Heart left ventricle (tissue), 16 donors: ENCODE data around the gene SRRM2. TPM values are rescaled to one million over a fixed set of nuclear protein-coding genes. Genes with fewer than 3 reads are reported as not detected.

Experiments used
- ATAC-seq, 4 donors: fragments of 200-7000 bp; cut with Tn5 transposase; one replicate each; pipeline ENCODE4 v1.9.1; 2020 to 2022; ENCODE audit warnings: moderate library complexity in 4 of 4, mild to moderate bottlenecking in 3 of 4, moderate number of reproducible peaks in 1 of 4
- DNase-seq, 5 donors: peaks; one replicate each; pipeline ENCODE4 v3.0.0-alpha.2; 2020
- H3K27ac ChIP-seq, 12 donors: fragments of 200-600 bp; sonication (generic) in 4 of 12; one replicate each; pipeline versions ENCODE4 v1.5.0 to v1.8.0; 2016 to 2022; ENCODE audit warnings: mild to moderate bottlenecking in 2 of 12
- H3K27me3 ChIP-seq, 9 donors: fragments of 200-600 bp; sonication (generic) in 2 of 9; one replicate each; pipeline versions ENCODE4 v1.5.1 to v1.8.0; 2016 to 2022; ENCODE audit warnings: mild to moderate bottlenecking in 3 of 9
- H3K36me3 ChIP-seq, 9 donors: fragments of 200-600 bp; sonication (generic) in 2 of 9; one replicate each; pipeline versions ENCODE4 v1.5.0 to v1.8.0; 2018 to 2022; ENCODE audit warnings: mild to moderate bottlenecking in 2 of 9
- H3K4me1 ChIP-seq, 12 donors: fragments of 200-600 bp; sonication (generic) in 4 of 12; one replicate each; pipeline versions ENCODE4 v1.5.0 to v1.8.0; 2016 to 2022; ENCODE audit warnings: mild to moderate bottlenecking in 3 of 12
- H3K4me3 ChIP-seq, 12 donors: fragments of 200-600 bp; sonication (generic) in 4 of 12; one replicate each; pipeline versions ENCODE4 v1.5.0 to v1.8.0; 2017 to 2022; ENCODE audit warnings: mild to moderate bottlenecking in 9 of 12, moderate library complexity in 4 of 12
- H3K9me3 ChIP-seq, 12 donors: fragments of 200-600 bp; sonication (generic) in 4 of 12; one replicate each; pipeline versions ENCODE4 v1.5.0 to v1.8.0; 2016 to 2022; ENCODE audit warnings: mild to moderate bottlenecking in 1 of 12
- POLR2A ChIP-seq, 2 donors: fragments of 450-650 bp; IDR thresholded peaks; one replicate each; pipeline ENCODE4 v1.6.1; 2017; ENCODE audit warnings: antibody characterized with exemption in 2 of 2, mild to moderate bottlenecking in 2 of 2, moderate library complexity in 2 of 2
- WGBS, 4 donors: extraction: QIAGEN DNeasy Blood & Tissue Kit in 2 of 4; methylation state at CpG; one replicate each; pipeline versions ENCODE4 v1.1.5 to v1.1.7; 2013 to 2018; 5-methylcytosine and 5-hydroxymethylcytosine counted together
- intact Hi-C, 10 donors: fragments of 100-400 bp; cut with DNase I; formaldehyde crosslinking; loops; one replicate each; pipeline versions ENCODE4 v1.11.1 to v1.14.2; 2022
- polyA plus RNA-seq, 2 donors: library from polyadenylated mRNA; stranded (reverse); fragments of 200-250 nt; gene quantifications; one replicate each; pipeline ENCODE4 v1.2.3, GENCODE V29; 2013
- total RNA-seq, 9 donors: library from RNA; depleted of rRNA in 2 of 9; stranded (reverse); fragments of >200 nt in 2 of 9; fragmentation: NEBNext Ultra II Directional in 3 of 9; extraction: Animal tissue kit (Norgen Biotek cat#: 25700) in 3 of 9; gene quantifications; one replicate each; pipeline versions ENCODE4 v1.1.0 to v1.2.4, GENCODE V29; 2016 to 2023
- TF ChIP-seq, protein P1 (sequence below), 12 donors: fragments of 200-600 bp; sonication (generic) in 4 of 12; IDR thresholded peaks; one replicate each; pipeline versions ENCODE4 v1.5.0 to v1.8.0; 2018 to 2022; ENCODE audit warnings: antibody characterized with exemption in 12 of 12, mild to moderate bottlenecking in 5 of 12
- donor health status: ischemic (EF 13 %, LVEDD 7.1; RV severe dilation, severe dysfunction).
- donor health status: healthy with polysubstance abuse.
- donor health status: DM: no; HTN: yes; CAD: no.
- donor health status: DM: no; HTN: no; CAD: no.
- donor health status: ischemic (EF 25% LVEDD 6.9; RV normal size, moderate dysfunction).
- donor health status: ischemic (EF 25% LVEDD 5.7; RV mildly dilated, moderate dysfunction).
- donor health status: healthy.
- donor health status: DM: yes; HTN: yes; CAD: no.
- donor health status: ischemic (EF 35%, LVEDD 5.7; RV mildly dilated, moderate dysfunction).
- donor health status: nonischemic (EF 11% LVEDD 7.7; RV severe dilation, severe dysfunction).
- donor health status: DM: yes; HTN: yes; CAD: no.
- donor health status: PGD.
- donor health status: ischemic (EF 29% LVEDD 5.4; RV normal size, mild dysfunction).
- donor health status: nonischemic (EF 23%, LVEDD 6.1; RV moderate dilation, normal function).

SRRM2 gene
- total and polyA plus RNA-seq, 11 donors, result 112 to 540 (median 233) TPM

- H3K9me3 ChIP-seq, result no peaks in the 10 kb centered on the region
- DNase-seq, result no peak
- no peaks in the 10 kb centered on the region for H3K4me1 ChIP-seq
- no peak for ATAC-seq
- no peaks in the 10 kb centered on the region for H3K36me3 ChIP-seq
- no peak overlapping the region for H3K4me3 ChIP-seq
- intact Hi-C loops, result no loop called here
- H3K27me3 ChIP-seq, result no peaks in the 10 kb centered on the region
- no peak overlapping the region for H3K27ac ChIP-seq
- WGBS, 4 donors, result 54 to 71% (median 67%) methylated on average over 12 to 15 of the region's 15 CpGs
- no peak for TF ChIP-seq POLR2A (IDR thresholded peaks at IDR 0.05)
- TF ChIP-seq, protein P1, sequence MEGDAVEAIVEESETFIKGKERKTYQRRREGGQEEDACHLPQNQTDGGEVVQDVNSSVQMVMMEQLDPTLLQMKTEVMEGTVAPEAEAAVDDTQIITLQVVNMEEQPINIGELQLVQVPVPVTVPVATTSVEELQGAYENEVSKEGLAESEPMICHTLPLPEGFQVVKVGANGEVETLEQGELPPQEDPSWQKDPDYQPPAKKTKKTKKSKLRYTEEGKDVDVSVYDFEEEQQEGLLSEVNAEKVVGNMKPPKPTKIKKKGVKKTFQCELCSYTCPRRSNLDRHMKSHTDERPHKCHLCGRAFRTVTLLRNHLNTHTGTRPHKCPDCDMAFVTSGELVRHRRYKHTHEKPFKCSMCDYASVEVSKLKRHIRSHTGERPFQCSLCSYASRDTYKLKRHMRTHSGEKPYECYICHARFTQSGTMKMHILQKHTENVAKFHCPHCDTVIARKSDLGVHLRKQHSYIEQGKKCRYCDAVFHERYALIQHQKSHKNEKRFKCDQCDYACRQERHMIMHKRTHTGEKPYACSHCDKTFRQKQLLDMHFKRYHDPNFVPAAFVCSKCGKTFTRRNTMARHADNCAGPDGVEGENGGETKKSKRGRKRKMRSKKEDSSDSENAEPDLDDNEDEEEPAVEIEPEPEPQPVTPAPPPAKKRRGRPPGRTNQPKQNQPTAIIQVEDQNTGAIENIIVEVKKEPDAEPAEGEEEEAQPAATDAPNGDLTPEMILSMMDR (IDR thresholded peaks at IDR 0.05), result no peak
Observed at GRCh38 chr16:2745116-2745890, 7.1 kb upstream of the SRRM2 start.

- no peaks in the 10 kb centered on the region for H3K36me3 ChIP-seq
- DNase-seq, result no peak
- TF ChIP-seq, protein P1 (IDR thresholded peaks at IDR 0.05), result no peak
- TF ChIP-seq POLR2A (IDR thresholded peaks at IDR 0.05), result no peak
Observed at GRCh38 chr16:2745961-2746360, 6.5 kb upstream of the SRRM2 start.

GRCh38 chr16:2748757-2749455, 3.5 kb upstream of the SRRM2 start:
- Histone ChIP-seq H3K9me3 (no peaks in the 10 kb centered on the region), H3K4me3 (no peak overlapping the region), H3K27me3 (no peaks in the 10 kb centered on the region), H3K27ac (no peak overlapping the region), H3K36me3 (no peaks in the 10 kb centered on the region), H3K4me1 (peaks cover 0 to 16% (median 8%) of the 10 kb centered on the region in 12 donors)
- 75 to 78% (median 77%) methylated on average over 7 of the region's 7 CpGs for WGBS, 4 donors
- intact Hi-C loops, result no loop called here
- no peak for ATAC-seq
- no peak for DNase-seq
- no peak for TF ChIP-seq POLR2A (IDR thresholded peaks at IDR 0.05)
- TF ChIP-seq, protein P1 (IDR thresholded peaks at IDR 0.05), result no peak

More at GRCh38 chr16:2745961-2746360, 6.5 kb upstream of the SRRM2 start:
- no peak overlapping the region for H3K27ac ChIP-seq
- no peaks in the 10 kb centered on the region for H3K9me3 ChIP-seq
- H3K4me3 ChIP-seq, result no peak overlapping the region
- H3K4me1 ChIP-seq, result no peaks in the 10 kb centered on the region
- no peaks in the 10 kb centered on the region for H3K27me3 ChIP-seq
- intact Hi-C loops, result no loop called here
- ATAC-seq, result no peak
- 73 to 84% (median 79%) methylated on average over 9 of the region's 9 CpGs for WGBS, 4 donors

DNA sequence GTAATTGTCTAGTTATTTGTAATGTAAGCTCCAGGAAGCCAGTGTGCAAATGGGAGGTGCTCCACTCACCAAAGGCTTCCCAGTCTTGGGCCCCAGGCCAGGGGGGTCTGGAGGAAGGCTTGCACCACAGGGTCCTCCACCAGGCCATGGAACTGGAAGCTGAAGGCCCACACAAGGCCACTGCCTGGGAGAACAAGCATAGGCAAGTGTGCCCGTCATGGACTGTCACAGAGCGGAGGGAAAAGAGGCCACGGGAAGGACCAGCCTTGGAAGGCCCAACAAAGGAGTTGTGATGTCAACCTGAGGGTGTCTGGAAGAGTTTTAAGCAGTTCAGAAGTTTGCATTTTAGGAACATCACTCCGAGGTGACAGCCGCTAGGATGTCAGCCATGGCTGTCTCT, 3.0 kb upstream of the SRRM2 start:
- H3K9me3 ChIP-seq, result no peaks in the 10 kb centered on the region
- intact Hi-C loops, result no loop called here
- no peaks in the 10 kb centered on the region for H3K27me3 ChIP-seq
- H3K36me3 ChIP-seq, result peaks cover 0 to 2% (median 0%) of the 10 kb centered on the region in 9 donors
- no peak overlapping the region for H3K27ac ChIP-seq
- DNase-seq, result no peak
- peaks cover 0 to 22% (median 14%) of the 10 kb centered on the region in 12 donors for H3K4me1 ChIP-seq
- no peak for ATAC-seq
- 98 to 99% (median 99%) methylated on average over 5 of the region's 5 CpGs for WGBS, 4 donors
- TF ChIP-seq, protein P1 (IDR thresholded peaks at IDR 0.05), result no peak
- no peak for TF ChIP-seq POLR2A (IDR thresholded peaks at IDR 0.05)
- no peak overlapping the region for H3K4me3 ChIP-seq
